IPS DF 6.9 (cell line): Measurements from ENCODE around the gene CBX2.

Experiments used
- DNase-seq: peaks from one replicate; pipeline ENCODE4 v3.0.0-alpha.2; 2013; ENCODE audit warnings: low read depth, low spot score
- H3K27ac ChIP-seq: one replicate; pipeline ENCODE4 v1.5.1; 2013; ENCODE audit warnings: low read length, control low read depth
- H3K27me3 ChIP-seq: 2 replicates; pipeline ENCODE4 v1.6.1; 2013; ENCODE audit warnings: mild to moderate bottlenecking, low read length; ENCODE audit not compliant: control insufficient read depth, insufficient read depth
- H3K36me3 ChIP-seq: 2 replicates; pipeline ENCODE4 v1.6.1; 2013; ENCODE audit warnings: low read length; ENCODE audit not compliant: control insufficient read depth, insufficient read depth
- H3K4me1 ChIP-seq: 2 replicates; pipeline ENCODE4 v1.6.1; 2013; ENCODE audit warnings: low read length; ENCODE audit not compliant: control insufficient read depth, insufficient read depth
- H3K4me3 ChIP-seq: 2 replicates; pipeline ENCODE4 v1.5.1; 2013; ENCODE audit warnings: mild to moderate bottlenecking, low read length
- H3K9me3 ChIP-seq: 2 replicates; pipeline ENCODE4 v1.6.1; 2013; ENCODE audit warnings: low read length, inconsistent platforms; ENCODE audit not compliant: control insufficient read depth, insufficient read depth
- WGBS: extraction: QIAGEN DNeasy Blood & Tissue Kit; methylation state at CpG from one replicate; pipeline ENCODE4 v1.1.7; 2013; ENCODE audit warnings: mixed read lengths, missing lambda C conversion rate; ENCODE audit not compliant: insufficient read length, insufficient coverage; 5-methylcytosine and 5-hydroxymethylcytosine counted together

Gene CBX2

GRCh38 chr17:79818026-79818758, 40.2 kb downstream of the CBX2 start:
- H3K9me3 ChIP-seq: no peaks in the 10 kb centered on the region
- no peaks in the 10 kb centered on the region for H3K36me3 ChIP-seq
- no CpG with 5 or more reads among the region's 12 CpGs for WGBS
- no peak for DNase-seq
- H3K4me1 ChIP-seq: peaks cover 5% of the 10 kb centered on the region
- peaks cover 63% of the 10 kb centered on the region for H3K27me3 ChIP-seq
- H3K4me3 ChIP-seq: no peak overlapping the region
- no peak overlapping the region for H3K27ac ChIP-seq

- peaks cover 60% of the 10 kb centered on the region for H3K27me3 ChIP-seq
- no peaks in the 10 kb centered on the region for H3K9me3 ChIP-seq
- no peaks in the 10 kb centered on the region for H3K36me3 ChIP-seq
- no peak overlapping the region for H3K4me3 ChIP-seq
- DNase-seq: no peak
- WGBS: no CpG with 5 or more reads among the region's 5 CpGs
- no peak overlapping the region for H3K27ac ChIP-seq
- H3K4me1 ChIP-seq: peaks cover 5% of the 10 kb centered on the region
Observed at GRCh38 chr17:79819085-79819484, 41.1 kb downstream of the CBX2 start.

GRCh38 chr17:79819534-79820276, 41.8 kb downstream of the CBX2 start:
- H3K4me3 ChIP-seq: no peak overlapping the region
- no peaks in the 10 kb centered on the region for H3K9me3 ChIP-seq
- WGBS: no CpG with 5 or more reads among the region's 13 CpGs
- no peaks in the 10 kb centered on the region for H3K36me3 ChIP-seq
- DNase-seq: no peak
- H3K27ac ChIP-seq: no peak overlapping the region
- peaks cover 55% of the 10 kb centered on the region for H3K27me3 ChIP-seq
- peaks cover 1% of the 10 kb centered on the region; the same call in 1 of the 2 replicates for H3K4me1 ChIP-seq

- Histone ChIP-seq H3K4me3 (no peak overlapping the region), H3K27ac (no peak overlapping the region), H3K9me3 (no peaks in the 10 kb centered on the region), H3K4me1 (no peaks in the 10 kb centered on the region), H3K36me3 (no peaks in the 10 kb centered on the region), H3K27me3 (peaks cover 43% of the 10 kb centered on the region)
- DNase-seq: no peak
- WGBS: no CpG with 5 or more reads among the region's 4 CpGs
Observed at GRCh38 chr17:79820959-79821330, 43.0 kb downstream of the CBX2 start.

- H3K4me3 ChIP-seq: no peak overlapping the region
- no peak for DNase-seq
- no peak overlapping the region for H3K27ac ChIP-seq
- no peaks in the 10 kb centered on the region for H3K9me3 ChIP-seq
- H3K4me1 ChIP-seq: no peaks in the 10 kb centered on the region
- H3K27me3 ChIP-seq: peaks cover 37% of the 10 kb centered on the region
- H3K36me3 ChIP-seq: no peaks in the 10 kb centered on the region
- no CpG with 5 or more reads among the region's 12 CpGs for WGBS
Observed at GRCh38 chr17:79821331-79822095, 43.6 kb downstream of the CBX2 start.

- peaks cover 26% of the 10 kb centered on the region for H3K27me3 ChIP-seq
- H3K4me1 ChIP-seq: 0 out of 2 replicates have a peak, but pooled peaks cover 1% of the 10 kb centered on the region
- no peak overlapping the region for H3K4me3 ChIP-seq
- H3K27ac ChIP-seq: no peak overlapping the region
- H3K9me3 ChIP-seq: no peaks in the 10 kb centered on the region
- DNase-seq: no peak
- no CpG with 5 or more reads among the region's 17 CpGs for WGBS
- H3K36me3 ChIP-seq: no peaks in the 10 kb centered on the region; the same call in 1 of the 2 replicates
Observed at GRCh38 chr17:79822583-79823124, 44.7 kb downstream of the CBX2 start.

GRCh38 chr17:79824234-79824633, 46.3 kb downstream of the CBX2 start:
- no CpG with 5 or more reads among the region's 17 CpGs for WGBS
- H3K36me3 ChIP-seq: no peaks in the 10 kb centered on the region; the same call in 1 of the 2 replicates
- H3K4me1 ChIP-seq: 0 out of 2 replicates have a peak, but pooled peaks cover 1% of the 10 kb centered on the region
- no peak overlapping the region for H3K4me3 ChIP-seq
- H3K27me3 ChIP-seq: peaks cover 15% of the 10 kb centered on the region
- H3K27ac ChIP-seq: no peak overlapping the region
- H3K9me3 ChIP-seq: no peaks in the 10 kb centered on the region
- DNase-seq: no peak

- H3K4me3 ChIP-seq: no peak overlapping the region
- no CpG with 5 or more reads among the region's 6 CpGs for WGBS
- 0 out of 2 replicates have a peak, but pooled peaks cover 1% of the 10 kb centered on the region for H3K4me1 ChIP-seq
- H3K27ac ChIP-seq: no peak overlapping the region
- no peaks in the 10 kb centered on the region; the same call in 1 of the 2 replicates for H3K36me3 ChIP-seq
- no peak for DNase-seq
- peaks cover 14% of the 10 kb centered on the region; the same call in 1 of the 2 replicates for H3K27me3 ChIP-seq
- H3K9me3 ChIP-seq: no peaks in the 10 kb centered on the region
Observed at GRCh38 chr17:79824893-79825579, 47.1 kb downstream of the CBX2 start.

- Histone ChIP-seq H3K27me3 (peaks cover 16% of the 10 kb centered on the region), H3K4me1 (0 out of 2 replicates have a peak, but pooled peaks cover 1% of the 10 kb centered on the region), H3K9me3 (no peaks in the 10 kb centered on the region), H3K36me3 (no peaks in the 10 kb centered on the region; the same call in 1 of the 2 replicates), H3K4me3 (no peak overlapping the region), H3K27ac (no peak overlapping the region)
- no peak for DNase-seq
- no CpG with 5 or more reads among the region's 5 CpGs for WGBS
Observed at GRCh38 chr17:79825580-79825921, 47.6 kb downstream of the CBX2 start.
